SK-N-MC (cell line): ENCODE measurements around the gene SIRT7.

Source experiments
- EZH2 ChIP-seq: fragments of 200-600 bp; sonication (generic); IDR thresholded peaks from one replicate; pipeline ENCODE4 v1.6.1; 2017; ENCODE audit warnings: antibody characterized with exemption
- FOXP2 ChIP-seq: optimal IDR thresholded peaks from 2 replicates; pipeline ENCODE3; 2011; ENCODE audit warnings: mild to moderate bottlenecking, moderate library complexity; ENCODE audit not compliant: insufficient read depth; ENCODE audit errors: extremely low read length, control extremely low read depth
- POLR2AphosphoS5 ChIP-seq: IDR thresholded peaks from 2 replicates; pipeline ENCODE4 v1.6.1; 2012; ENCODE audit warnings: mild to moderate bottlenecking, low read depth, low read length, borderline replicate concordance

DNA sequence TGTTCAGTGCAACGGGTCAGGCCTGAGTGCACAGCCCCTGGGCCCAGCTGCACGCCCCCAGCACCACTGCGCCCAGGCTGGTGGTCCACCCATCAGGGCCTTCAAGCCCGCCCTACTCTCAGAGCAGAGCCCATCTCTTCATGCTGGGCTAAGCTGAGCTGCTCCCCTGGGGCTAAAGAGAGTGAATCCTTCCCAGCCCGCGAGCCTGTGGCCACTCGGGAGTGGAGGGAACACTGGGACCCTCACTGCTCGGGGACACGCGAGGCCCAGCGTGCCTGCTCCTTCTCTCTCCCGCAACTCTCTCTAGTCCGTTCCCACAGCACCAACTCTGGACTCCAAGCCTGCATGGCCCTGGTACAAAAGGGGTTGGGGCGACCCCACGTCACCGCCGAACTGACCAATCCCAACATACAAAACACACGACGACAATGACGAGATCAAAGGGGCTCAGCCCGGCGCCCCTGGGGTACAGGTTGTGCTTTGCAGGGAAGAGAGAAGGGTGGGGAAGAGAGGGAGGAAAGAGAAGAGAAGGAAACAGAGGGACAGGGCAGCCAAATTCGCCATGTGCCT is 4.1 kb upstream of the SIRT7 start:
- TF ChIP-seq POLR2AphosphoS5 (no peak), EZH2 (no peak), FOXP2 (no peak)
